Measurements from ENCODE around the gene NCOR1.

The NCOR1 gene

GRCh38 chr17:16250635-16251034 lies 35.3 kb upstream of the NCOR1 start:
- no peak for TF ChIP-seq CTCF (IDR thresholded peaks at IDR 0.05; ENCODE audit: insufficient read depth, low read length, poor library complexity, severe bottlenecking)
- no peak for TF ChIP-seq EZH2phosphoT487 (conservative IDR thresholded peaks at IDR 0.05; ENCODE audit: low read length)
- Histone ChIP-seq H3K9me2 (replicated peaks; ENCODE audit: insufficient read depth, low read length) (no peaks in the 10 kb centered on the region), H3F3A (ENCODE audit: insufficient read depth) (0 out of 2 replicates have a peak, but pooled peaks cover 2% of the 10 kb centered on the region), H2AFZ (ENCODE audit: low read depth, low read length, severe bottlenecking) (no peak overlapping the region), H3K4me2 (ENCODE audit: low read depth, low read length, poor library complexity, severe bottlenecking) (no peak overlapping the region), H3K27ac (ENCODE audit: low read depth, low read length) (no peak overlapping the region), H3K79me2 (ENCODE audit: insufficient read depth, low read length) (peaks cover 14% of the 10 kb centered on the region), H3K9me3 (ENCODE audit: insufficient read depth, low read length) (no peaks in the 10 kb centered on the region), H3K36me3 (ENCODE audit: low read length) (no peaks in the 10 kb centered on the region), H3K27me3 (ENCODE audit: low read length) (no peaks in the 10 kb centered on the region), H3K9ac (ENCODE audit: low read length) (no peak overlapping the region), H4K20me1 (ENCODE audit: low read depth, low read length) (no peaks in the 10 kb centered on the region), H3K4me3 (ENCODE audit: insufficient read depth, low read length, poor library complexity, severe bottlenecking) (no peak overlapping the region)

GRCh38 chr17:16247586-16247984 lies 32.3 kb upstream of the NCOR1 start:
- H3K9me3 ChIP-seq (ENCODE audit: insufficient read depth, low read length) = no peaks in the 10 kb centered on the region

GRCh38 chr17:16243801-16244567 lies 28.6 kb upstream of the NCOR1 start:
- H3K4me3 ChIP-seq (ENCODE audit: insufficient read depth, low read length, poor library complexity, severe bottlenecking) = no peak overlapping the region
- no peaks in the 10 kb centered on the region for H3F3A ChIP-seq (ENCODE audit: insufficient read depth)
- H2AFZ ChIP-seq (ENCODE audit: low read depth, low read length, severe bottlenecking) = no peak overlapping the region
- no peak overlapping the region for H3K9ac ChIP-seq (ENCODE audit: low read length)
- H3K9me3 ChIP-seq (ENCODE audit: insufficient read depth, low read length) = no peaks in the 10 kb centered on the region
- H3K79me2 ChIP-seq (ENCODE audit: insufficient read depth, low read length) = peaks cover 18% of the 10 kb centered on the region; the same call in 1 of the 2 replicates
- no peaks in the 10 kb centered on the region for H3K36me3 ChIP-seq (ENCODE audit: low read length)
- no peak overlapping the region for H3K27ac ChIP-seq (ENCODE audit: low read depth, low read length)
- no peak for TF ChIP-seq CTCF (IDR thresholded peaks at IDR 0.05; ENCODE audit: insufficient read depth, low read length, poor library complexity, severe bottlenecking)
- TF ChIP-seq EZH2phosphoT487 (conservative IDR thresholded peaks at IDR 0.05; ENCODE audit: low read length) = no peak
- H3K27me3 ChIP-seq (ENCODE audit: low read length) = no peaks in the 10 kb centered on the region
- H4K20me1 ChIP-seq (ENCODE audit: low read depth, low read length) = no peaks in the 10 kb centered on the region
- no peak overlapping the region for H3K4me2 ChIP-seq (ENCODE audit: low read depth, low read length, poor library complexity, severe bottlenecking)
- H3K9me2 ChIP-seq (replicated peaks; ENCODE audit: insufficient read depth, low read length) = no peaks in the 10 kb centered on the region

More at GRCh38 chr17:16247586-16247984, 32.3 kb upstream of the NCOR1 start:
- Histone ChIP-seq H4K20me1 (ENCODE audit: low read depth, low read length) (no peaks in the 10 kb centered on the region), H3K27ac (ENCODE audit: low read depth, low read length) (no peak overlapping the region), H3F3A (ENCODE audit: insufficient read depth) (no peaks in the 10 kb centered on the region), H2AFZ (ENCODE audit: low read depth, low read length, severe bottlenecking) (no peak overlapping the region), H3K4me3 (ENCODE audit: insufficient read depth, low read length, poor library complexity, severe bottlenecking) (no peak overlapping the region), H3K9ac (ENCODE audit: low read length) (no peak overlapping the region), H3K9me2 (replicated peaks; ENCODE audit: insufficient read depth, low read length) (no peaks in the 10 kb centered on the region), H3K79me2 (ENCODE audit: insufficient read depth, low read length) (peaks cover 23% of the 10 kb centered on the region), H3K36me3 (ENCODE audit: low read length) (no peaks in the 10 kb centered on the region), H3K27me3 (ENCODE audit: low read length) (no peaks in the 10 kb centered on the region), H3K4me2 (ENCODE audit: low read depth, low read length, poor library complexity, severe bottlenecking) (no peak overlapping the region)
- TF ChIP-seq EZH2phosphoT487 (conservative IDR thresholded peaks at IDR 0.05; ENCODE audit: low read length) (no peak), CTCF (IDR thresholded peaks at IDR 0.05; ENCODE audit: insufficient read depth, low read length, poor library complexity, severe bottlenecking) (no peak)
